GM18519 (cell line): ENCODE measurements around the gene H3-3A.

Experiments
- ATAC-seq: cut with Tn5 transposase; IDR thresholded peaks from one replicate; pipeline ENCODE4 v1.9.1; 2021; ENCODE audit warnings: mild to moderate bottlenecking, moderate library complexity; ENCODE audit not compliant: unreplicated experiment, low FRiP score

H3-3A gene

DNA sequence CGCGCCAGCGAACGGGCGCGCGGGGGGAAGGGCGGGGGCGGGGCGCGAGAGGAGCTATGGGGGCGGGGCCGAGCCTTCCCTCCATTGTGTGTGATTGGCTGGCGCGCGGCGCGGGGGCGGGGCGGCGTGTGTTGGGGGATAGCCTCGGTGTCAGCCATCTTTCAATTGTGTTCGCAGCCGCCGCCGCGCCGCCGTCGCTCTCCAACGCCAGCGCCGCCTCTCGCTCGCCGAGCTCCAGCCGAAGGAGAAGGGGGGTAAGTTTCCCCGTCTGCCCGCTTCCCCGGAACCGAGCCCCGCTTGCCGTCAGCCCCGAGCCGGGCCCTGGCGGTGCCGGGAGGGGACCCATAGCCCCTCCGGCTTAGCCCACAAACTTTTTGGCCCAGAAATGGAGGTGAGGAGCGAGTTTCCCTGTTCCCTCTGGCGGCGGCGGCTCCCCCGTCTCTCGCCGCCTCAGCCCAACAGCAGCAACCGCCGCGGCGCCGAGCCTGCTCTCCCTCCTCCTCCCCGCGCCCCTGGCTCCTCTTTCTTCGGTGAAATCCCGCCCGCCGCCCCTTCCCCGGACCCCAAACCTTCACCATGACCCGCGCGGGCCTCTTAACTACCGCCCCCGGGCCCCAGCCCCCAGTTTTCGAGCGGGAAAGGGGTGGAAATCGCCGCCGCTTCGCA lies at the start of gene H3-3A:
Gene H3-3A, plus strand, starts transcription at position 159 of the 666 bp plus-strand sequence. CDS start 1,636 bp downstream, outside the sequence.
- ATAC-seq, result peak; percentile 44

DNA sequence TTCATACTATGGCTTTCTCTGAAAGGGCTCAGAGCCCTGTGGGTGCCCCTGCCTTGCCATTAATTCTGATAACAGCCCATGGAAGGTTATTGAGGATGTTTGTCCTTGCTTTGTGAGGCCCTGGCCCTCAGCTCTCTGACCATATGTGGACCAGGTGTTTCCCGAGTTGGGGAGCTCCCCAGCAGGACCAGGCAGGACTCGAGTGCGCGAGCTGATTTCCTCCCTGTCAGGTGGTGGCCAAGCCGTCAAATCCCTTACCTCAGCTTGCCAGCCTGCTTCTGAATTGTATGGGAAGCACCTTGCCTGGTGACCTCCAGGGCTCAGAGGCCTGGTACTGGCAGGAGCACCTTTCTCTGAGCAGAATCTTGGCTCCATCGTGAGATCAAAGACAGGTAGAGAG lies 45.4 kb upstream of the H3-3A start:
- no peak for ATAC-seq

DNA sequence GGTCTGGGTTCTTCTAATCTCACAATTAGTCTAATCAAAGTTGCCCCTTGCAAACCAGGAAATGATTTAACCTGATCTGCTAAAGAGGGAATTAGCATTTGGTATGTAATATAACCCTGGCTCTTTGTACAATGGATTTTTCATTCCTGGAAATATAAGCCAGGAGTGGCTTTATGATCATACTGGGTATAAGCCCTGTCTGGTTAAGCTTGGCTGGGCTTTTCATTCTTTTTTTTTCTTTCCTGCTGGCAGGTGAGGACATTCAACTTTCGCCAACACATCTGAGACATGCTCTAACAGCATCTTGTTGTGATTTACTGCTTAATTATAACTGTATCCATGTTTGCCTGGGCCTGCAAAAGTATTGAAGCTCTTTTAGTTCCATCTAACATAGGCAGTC lies 42.9 kb upstream of the H3-3A start:
- ATAC-seq, result no peak

DNA sequence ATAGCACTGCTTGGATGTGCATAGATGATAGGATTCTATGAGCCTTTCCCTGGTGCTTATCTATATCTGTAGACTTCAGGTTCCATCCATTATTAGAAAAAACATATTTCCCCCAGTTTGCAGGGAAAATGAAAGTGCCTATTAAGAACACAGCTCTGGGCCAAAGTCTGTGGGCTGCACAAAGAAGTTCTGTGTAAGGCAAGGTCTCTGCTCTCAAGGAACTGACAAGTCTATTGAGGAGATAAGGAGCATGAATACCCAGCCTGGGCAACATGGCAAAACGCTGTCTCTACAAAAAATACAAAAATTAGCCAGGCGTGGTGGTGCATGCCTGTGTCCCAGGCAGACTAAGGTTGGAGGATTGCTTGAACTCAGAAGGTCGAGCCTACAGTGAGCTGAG lies 41.1 kb upstream of the H3-3A start:
- ATAC-seq, result no peak

DNA sequence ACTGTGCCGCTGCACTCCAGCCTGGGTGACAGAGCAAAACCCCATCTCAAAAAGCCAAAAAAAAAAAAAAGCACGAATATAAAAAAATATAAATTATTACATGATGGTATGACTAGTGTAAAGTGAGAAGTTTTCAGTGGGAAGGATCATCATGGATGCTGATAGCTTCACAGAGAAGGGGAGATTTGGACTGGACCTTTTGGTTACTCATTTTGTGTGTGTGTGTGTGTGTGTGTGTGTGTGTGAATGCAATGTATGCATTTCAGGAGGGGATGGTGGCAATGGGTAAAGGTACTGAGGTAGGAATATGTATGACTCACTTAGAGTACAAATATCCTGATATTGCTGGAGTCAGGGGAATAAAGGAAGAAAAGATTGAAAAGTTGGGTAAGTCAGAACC lies 40.7 kb upstream of the H3-3A start:
- ATAC-seq, result no peak

DNA sequence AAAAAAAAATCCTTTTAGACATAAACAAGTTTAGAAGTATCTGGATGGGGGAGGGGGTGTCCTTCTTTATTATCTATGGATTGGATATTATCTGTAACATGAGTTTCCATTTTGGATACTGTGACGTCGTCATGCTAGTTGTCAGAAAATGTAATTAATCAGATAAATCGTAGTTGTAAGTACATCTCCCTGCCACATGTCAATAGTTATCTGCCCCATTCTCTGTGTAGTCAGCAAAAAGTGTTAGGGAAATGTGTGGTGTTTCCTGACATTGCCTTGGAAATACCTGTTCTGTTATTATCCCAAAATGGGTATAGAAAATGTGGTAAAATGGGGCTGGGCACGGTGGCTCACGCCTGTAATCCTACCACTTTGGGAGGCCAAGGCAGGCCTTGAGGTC lies 38.8 kb upstream of the H3-3A start:
- ATAC-seq, result no peak

DNA sequence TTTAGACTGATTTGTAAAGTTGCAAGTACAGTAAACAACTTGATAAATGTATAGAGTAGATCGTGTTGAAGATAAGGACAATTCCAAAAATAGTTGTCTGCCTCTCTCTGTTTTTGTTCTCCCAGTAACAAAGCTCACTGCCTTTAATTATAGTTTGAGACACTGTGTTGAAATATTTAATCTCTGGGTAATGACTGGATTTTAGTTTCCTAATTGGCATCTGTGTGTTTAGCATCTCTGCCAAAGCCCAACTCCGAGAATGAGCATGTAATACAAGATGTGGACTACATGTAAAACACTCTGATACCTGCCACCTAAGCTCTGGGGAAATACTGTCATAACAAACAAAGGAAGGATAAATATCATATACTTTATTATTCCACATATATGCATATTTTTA lies 35.7 kb upstream of the H3-3A start:
- ATAC-seq, result no peak

DNA sequence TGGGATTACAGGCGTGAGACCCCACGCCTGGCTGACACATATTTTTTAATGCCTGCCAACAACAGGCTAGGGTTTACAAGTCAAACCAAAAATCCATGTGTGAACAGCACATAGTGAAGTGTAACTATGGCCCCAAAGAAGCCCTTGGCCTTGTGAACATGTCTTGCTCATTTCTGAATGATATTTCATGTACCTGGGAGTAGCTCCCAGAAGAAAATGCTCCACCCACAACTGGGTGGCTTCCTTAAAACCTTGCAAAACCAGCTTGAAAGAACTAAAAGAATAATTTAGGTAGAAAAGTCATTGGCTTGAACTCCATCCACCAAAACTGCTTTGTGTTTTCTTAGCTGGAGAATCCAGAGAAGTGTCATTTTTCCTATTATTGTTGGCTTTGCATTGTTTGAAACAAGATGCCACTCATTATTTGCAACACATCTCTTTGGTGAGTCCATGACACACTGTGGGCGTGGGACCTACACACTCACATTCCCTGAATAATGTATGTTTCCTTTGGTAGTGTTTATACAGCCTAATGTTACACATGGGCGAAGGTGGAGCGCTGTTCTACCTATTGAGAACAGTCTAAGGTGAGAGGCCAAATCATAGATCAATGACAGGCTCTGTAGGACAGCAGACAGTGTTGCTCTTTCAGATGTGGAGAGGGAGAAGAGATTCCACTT lies 34.8 kb upstream of the H3-3A start:
- ATAC-seq, result no peak

DNA sequence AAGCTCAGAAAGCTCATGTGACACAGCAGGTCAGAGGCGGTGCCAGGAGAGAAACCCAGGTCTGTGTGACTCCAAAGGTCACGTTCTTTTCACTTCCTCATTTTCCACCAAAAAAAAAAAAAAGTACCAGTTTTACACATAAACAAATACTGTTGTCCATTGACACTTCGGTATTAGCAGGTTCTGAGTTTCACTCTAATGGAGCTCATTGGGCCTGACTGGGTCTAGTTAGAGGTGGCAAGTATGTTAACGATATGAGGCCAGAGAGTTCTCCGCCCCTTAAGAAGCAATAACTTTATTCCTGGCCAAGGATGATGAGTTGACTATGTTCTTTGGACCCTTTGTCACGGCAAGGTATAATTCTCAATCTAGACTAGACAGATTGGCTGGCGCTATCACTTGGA lies 33.4 kb upstream of the H3-3A start:
- peak; percentile 86 for ATAC-seq

DNA sequence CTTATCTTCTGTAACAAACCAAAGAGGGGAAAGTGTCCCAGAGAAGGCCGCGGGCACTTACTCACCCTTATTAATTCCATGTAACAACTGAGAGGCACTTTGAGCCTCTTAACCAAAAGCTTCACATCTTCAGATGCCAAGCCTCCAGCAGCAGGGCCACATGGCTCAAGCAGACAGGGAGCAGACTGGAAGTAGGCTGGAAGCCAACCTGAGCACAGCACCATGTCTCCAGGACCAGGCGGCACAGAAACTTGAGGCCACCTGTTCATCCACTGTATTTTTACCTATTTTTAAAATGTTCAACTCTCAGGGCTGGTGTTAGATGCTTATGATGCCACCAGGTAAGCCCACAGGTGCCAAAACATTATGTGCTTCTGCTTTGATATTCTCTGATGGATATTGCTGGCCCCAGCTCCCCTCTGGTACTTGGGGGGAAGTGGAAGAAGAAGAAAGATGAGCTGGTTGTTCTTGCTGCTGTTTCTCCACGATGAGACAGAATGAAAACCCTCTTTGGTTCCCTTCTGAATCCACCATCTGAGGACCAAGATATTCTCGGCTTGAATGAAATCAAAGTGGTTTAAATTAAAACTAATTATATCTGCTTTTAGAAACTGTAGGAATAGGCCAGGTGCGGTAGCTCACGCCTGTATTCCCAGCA lies 32.8 kb upstream of the H3-3A start:
- ATAC-seq, result no peak

DNA sequence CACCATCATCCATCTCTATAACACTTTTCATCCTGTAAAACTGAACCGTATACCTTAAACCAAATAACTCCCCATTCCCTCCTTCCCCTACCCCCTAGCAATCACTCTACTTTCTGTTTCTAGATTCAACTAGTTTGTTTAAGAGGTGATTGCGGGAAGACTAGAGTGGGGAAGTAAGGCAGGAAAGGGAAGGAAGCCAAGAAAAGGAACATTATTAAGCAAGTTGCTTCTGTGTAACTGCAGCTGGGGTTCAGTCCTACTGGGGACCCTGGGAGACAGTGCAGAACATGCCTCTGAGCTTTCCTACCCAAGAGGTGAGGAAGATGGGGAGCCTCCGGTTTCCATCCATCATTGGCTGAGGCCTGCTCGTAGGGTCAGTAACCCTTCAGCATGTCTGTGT lies 28.9 kb upstream of the H3-3A start:
- no peak for ATAC-seq

DNA sequence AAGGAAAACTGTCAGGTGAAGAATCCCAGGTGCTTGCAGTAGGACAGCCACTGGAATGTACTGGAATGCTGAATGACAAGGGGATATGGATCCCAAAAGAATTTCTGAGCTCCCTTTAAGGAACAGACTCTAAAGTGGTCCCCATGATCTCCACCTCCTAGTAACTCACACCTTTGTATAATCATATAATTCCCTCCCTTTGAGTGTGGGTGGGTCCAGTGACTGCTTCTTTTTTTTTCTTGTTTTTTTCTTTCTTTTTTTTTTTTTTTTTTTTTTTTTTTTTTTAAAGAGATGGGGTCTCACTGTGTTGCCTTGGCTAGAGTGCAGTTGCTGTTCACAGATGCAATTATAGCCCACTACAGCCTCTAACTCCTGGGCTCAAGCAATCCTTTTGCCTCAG lies 28.5 kb upstream of the H3-3A start:
- ATAC-seq, result no peak

DNA sequence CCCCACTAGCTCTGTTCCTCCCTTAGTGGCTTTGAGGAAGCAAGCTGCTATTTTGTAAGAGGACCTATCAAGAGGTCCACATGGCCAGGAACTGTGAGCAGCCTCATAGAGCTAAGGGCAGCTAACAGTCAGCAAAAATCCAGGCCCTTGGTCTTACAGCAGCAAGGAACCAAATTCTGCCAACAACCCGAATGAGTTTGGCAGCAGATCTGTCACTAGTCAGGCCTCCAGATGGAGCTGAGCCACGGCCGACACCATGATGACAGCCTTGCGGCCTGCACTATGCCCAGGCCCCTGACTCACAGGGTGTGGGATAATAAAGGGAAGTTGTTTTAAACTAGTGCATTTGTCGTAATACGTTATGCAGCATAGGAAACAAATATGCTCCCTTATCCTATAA lies 28.0 kb upstream of the H3-3A start:
- ATAC-seq, result no peak

DNA sequence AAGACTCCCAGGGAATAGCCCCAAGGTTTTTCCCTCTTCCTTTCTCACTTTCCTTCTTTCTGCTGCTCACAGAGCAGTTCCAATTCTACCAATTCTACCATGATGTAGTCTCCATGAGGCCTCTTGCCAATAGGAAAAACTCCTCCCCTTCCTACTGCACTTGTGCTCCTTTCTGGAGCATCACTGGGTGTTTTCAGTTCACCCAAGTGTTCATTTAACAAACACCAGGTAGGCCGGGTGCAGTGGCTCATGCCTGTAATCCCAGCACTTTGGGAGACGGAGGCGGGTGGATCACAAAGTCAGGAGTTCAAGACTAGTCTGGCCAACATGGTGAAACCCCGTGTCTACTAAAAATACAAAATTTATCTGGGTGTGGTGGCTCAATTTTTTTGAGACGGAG lies 26.6 kb upstream of the H3-3A start:
- ATAC-seq, result no peak

DNA sequence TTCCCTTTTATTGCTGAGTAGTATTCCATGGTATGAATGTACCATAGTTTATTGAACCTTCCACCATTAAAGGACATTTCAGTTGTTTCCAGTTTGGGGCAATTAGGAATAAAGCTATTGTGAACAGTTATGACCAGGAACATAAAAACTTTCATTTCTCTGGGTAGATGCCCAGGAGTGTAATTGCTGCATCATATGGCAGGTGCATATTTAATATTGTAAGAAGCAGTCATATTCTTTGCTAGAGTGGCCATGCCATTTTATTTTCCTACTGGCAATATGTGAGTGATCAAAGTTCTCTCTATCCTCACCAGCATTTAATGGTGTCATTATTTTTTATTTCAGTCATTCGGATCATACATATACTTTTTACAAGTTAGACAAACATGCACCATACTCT lies 23.9 kb upstream of the H3-3A start:
- ATAC-seq, result no peak

DNA sequence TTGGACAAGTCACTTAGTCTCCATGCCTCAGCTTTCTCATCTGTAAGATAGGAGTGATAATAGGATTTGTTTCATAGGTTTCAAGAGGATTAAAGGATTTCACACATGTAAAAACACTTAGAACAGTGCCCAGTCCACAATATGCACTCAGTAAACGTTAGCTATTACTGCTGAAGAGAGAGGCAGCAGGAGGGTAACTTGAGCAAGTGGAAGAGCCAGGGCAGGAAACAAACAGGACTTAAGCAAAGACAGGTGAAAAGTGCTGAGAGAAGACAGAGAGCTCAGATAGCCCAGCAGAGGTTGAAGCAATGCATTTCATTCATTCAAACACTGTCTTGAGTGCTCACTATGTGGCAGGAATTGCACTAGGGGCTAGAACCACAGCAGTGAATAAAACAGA lies 21.1 kb upstream of the H3-3A start:
- no peak for ATAC-seq

DNA sequence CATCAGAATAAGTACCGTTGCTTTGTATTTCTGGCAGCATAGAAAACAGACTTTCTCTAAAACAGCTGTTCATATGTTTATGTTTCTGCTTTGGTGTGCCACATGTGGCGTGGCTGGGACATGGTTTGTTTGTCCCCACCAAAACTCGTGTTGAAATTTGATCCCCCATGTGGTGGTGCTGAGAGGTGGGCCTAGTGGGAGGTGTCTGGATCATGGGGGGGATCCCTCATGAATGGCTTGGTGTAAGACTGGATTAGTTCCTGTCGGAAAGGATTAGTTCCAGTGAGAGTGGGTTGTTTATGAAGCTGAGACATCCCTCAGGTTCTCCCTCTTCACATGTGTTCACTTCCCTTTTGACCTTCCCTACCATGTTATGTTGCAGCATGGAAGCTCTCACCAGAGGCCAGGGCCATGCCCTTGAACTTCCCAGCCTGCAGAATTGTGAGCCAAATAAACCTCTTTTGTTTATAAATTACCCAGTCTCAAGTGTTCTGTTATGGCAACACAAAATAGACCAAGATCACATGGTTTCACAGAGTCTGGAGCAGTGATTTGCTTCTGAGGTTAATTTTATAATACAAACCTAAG lies 17.9 kb upstream of the H3-3A start:
- no peak for ATAC-seq

DNA sequence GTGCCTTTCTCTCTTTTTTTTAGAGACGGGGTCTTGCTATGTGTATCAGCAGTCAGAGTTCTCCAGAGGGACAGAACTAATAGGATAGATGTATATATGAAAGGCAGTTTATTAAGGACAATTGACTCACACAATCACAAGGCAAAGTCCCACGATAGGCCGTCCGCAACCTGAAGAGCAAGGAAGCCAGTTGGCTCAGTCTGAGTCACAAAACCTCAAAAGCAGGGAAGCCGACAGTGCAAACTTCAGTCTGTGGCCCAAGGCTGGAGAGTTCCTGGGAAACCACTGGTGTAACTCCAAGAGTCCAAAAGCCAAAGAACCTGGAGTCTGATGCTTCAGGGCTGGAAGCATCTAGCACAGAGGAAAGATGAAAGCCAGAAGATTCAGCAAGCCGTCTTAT lies 16.3 kb upstream of the H3-3A start:
- no peak for ATAC-seq

DNA sequence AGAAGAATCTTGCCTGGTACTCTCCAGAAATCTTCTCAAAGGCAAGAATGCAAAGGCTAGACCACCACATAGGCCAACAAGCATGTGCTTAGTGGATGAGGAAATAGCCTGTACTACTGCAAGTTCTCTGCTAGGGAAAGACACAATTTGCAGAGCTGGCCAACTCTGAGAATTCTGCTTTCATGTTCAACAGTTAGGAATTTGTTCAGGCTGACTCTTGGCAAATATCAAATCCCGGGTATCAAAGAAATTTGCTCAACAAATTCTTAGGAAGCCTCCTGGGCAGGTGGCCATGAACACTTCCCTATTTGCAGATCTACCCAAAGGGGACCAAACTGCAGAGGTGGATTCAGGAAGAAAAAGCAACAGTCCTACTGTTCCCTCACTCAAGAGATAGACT lies 15.0 kb upstream of the H3-3A start:
- ATAC-seq, result no peak

DNA sequence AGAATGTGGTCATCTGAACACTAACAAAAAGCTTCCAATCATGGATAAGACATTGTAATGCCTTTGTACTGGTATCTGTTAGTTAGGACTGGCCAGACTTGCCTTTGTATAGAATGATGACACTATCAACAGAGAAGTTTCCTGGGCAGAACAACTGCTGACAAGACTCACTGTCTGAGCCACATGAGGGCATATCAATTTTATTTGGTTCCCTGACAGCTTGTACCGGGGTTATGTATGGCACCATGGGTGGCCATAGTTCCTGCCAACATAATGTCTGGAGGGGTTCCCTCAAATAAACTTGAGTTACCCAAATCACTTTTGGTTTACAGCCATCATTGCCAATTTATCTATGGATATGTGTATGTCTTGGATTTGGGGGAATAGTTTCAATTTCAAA lies 13.6 kb upstream of the H3-3A start:
- ATAC-seq, result no peak

DNA sequence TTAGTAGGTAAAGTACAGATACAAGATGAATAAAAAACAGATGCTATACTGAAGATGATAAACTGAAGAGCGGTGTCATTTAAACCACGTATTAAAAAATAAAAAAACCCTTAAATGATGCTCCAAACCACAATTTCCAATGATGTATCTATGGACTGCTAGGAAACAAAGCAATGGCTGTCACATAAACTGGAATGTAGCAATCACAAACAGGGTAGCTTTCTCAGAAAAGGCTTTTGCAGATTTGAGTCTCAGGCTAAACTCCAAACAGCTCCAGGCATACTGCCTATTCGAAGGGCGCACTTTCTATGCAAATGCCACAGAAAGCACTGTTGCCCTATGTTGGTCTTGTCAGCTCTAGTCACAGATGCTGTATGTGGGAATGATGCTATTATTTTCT lies 12.4 kb upstream of the H3-3A start:
- no peak for ATAC-seq

DNA sequence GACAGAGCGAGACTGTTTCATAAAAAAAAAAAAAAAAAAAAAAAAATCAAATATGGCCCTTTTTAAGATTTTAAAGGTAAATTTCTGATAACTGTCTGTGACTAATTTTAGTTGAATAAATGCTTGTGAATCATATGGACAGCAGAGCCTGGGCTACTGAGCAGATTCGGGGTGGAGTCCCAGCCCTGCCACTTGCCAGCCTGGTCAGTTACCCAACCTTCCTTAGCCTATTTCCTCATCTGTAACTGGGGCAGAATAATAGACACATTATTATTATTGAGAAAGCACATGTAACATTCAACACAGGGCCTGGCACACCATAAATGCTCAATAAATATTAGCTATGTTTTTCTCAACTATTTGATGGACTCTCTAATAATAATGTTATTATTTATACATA lies 11.2 kb upstream of the H3-3A start:
- ATAC-seq, result no peak
